Left colon (tissue), 2 donors: ENCODE measurements around the gene MYH2. TPM values are rescaled to one million over a fixed set of nuclear protein-coding genes. Genes with fewer than 3 reads are reported as not detected.
"Not testable (repeated sequence)": the region's sequence is repeated elsewhere in the genome, so short reads cannot be mapped to it uniquely, and the experiment has no call there.

ENCODE experiments used
- ATAC-seq: fragments of 200-7000 bp; cut with Tn5 transposase; one replicate; pipeline ENCODE4 v1.9.1; 2020; ENCODE audit warnings: mild to moderate bottlenecking, moderate library complexity
- DNase-seq, 2 donors: peaks; one replicate each; pipeline ENCODE4 v3.0.0-alpha.2; 2020
- intact Hi-C, 2 donors: fragments of 100-400 bp; cut with DNase I in 1 of 2; cut with micrococcal nuclease in 1 of 2; formaldehyde crosslinking; loops; one replicate each; pipeline versions ENCODE4 v1.11.2 to v1.14.0; 2022; cut with DNase I, micrococcal nuclease
- long read RNA-seq: library from polyadenylated mRNA; unstranded; transcript quantifications from one replicate; pipeline ENCODE4 v2.0.0, GENCODE V29; 2021
- total RNA-seq, 2 donors: library from RNA; stranded (reverse); fragmentation: NEBNext Ultra II Directional; extraction: Animal tissue kit (Norgen Biotek cat#: 25700); gene quantifications; one replicate each; pipeline ENCODE4 v1.2.1, GENCODE V29; 2021
- donor health status: DM: no; HTN: no; CAD: no.
- donor health status: DM: yes; HTN: yes; CAD: no.

MYH2 gene
- total RNA-seq = not detected
- long read RNA-seq = 0 reads

GRCh38 chr17:10549096-10549842 is at the start of gene MYH2:
Gene MYH2, minus strand, starts transcription at chr17:10549658. Its CDS starts 1,738 bp downstream, at chr17:10547920.
- DNase-seq = no peak
- ATAC-seq = no peak
- intact Hi-C loops = no loop called here

- no peak for ATAC-seq
- no peak for DNase-seq
- intact Hi-C loops = no loop called here
Measured at GRCh38 chr17:10598621-10599020, 49.2 kb upstream of the MYH2 start.

- ATAC-seq (no peak), DNase-seq (no peak)
- intact Hi-C loops = no loop called here
Measured at GRCh38 chr17:10589553-10590145, 40.2 kb upstream of the MYH2 start.

- DNase-seq (no peak), ATAC-seq (no peak)
- intact Hi-C loops = no loop called here
Measured at GRCh38 chr17:10585529-10585928, 36.1 kb upstream of the MYH2 start.

GRCh38 chr17:10583834-10584233 is 34.4 kb upstream of the MYH2 start:
- ATAC-seq (no peak), DNase-seq (no peak)
- intact Hi-C loops = no loop called here

- intact Hi-C loops = no loop called here
- no peak for ATAC-seq
- DNase-seq = no peak
Measured at GRCh38 chr17:10579270-10579669, 29.8 kb upstream of the MYH2 start.

- no peak for DNase-seq
- intact Hi-C loops = no loop called here
- no peak for ATAC-seq
Measured at GRCh38 chr17:10574324-10574723, 24.9 kb upstream of the MYH2 start.

- intact Hi-C loops = no loop called here
- DNase-seq = no peak
- no peak for ATAC-seq
Measured at GRCh38 chr17:10563991-10564660, 14.7 kb upstream of the MYH2 start.

GRCh38 chr17:10558049-10558448 is 8.6 kb upstream of the MYH2 start:
- DNase-seq (no peak), ATAC-seq (no peak)
- intact Hi-C loops = no loop called here

- ATAC-seq = no peak
- intact Hi-C loops = no loop called here
- DNase-seq = peak in 1 of 2 donors; percentile 4
Measured at GRCh38 chr17:10557422-10557821, 8.0 kb upstream of the MYH2 start.

- ATAC-seq (no peak), DNase-seq (no peak)
- intact Hi-C loops = no loop called here
Measured at GRCh38 chr17:10556301-10557005, 7.0 kb upstream of the MYH2 start.

GRCh38 chr17:10550014-10550413 is 556 bp upstream of the MYH2 start:
- intact Hi-C loops = no loop called here
- DNase-seq (no peak), ATAC-seq (no peak)

- intact Hi-C loops = no loop called here
- no peak for ATAC-seq
- DNase-seq = no peak
Measured at GRCh38 chr17:10547351-10547750, 2.1 kb downstream of the MYH2 start.

GRCh38 chr17:10543486-10543885 is 6.0 kb downstream of the MYH2 start:
- ATAC-seq, DNase-seq, intact Hi-C loops: not testable (repeated sequence)

GRCh38 chr17:10541179-10541578 is 8.3 kb downstream of the MYH2 start:
- intact Hi-C loops, ATAC-seq, DNase-seq: not testable (repeated sequence)

GRCh38 chr17:10532026-10532425 is 17.4 kb downstream of the MYH2 start:
- intact Hi-C loops = no loop called here
- ATAC-seq (no peak), DNase-seq (no peak)

GRCh38 chr17:10527419-10527818 is 22.0 kb downstream of the MYH2 start:
- ATAC-seq (no peak), DNase-seq (no peak)
- intact Hi-C loops = no loop called here

GRCh38 chr17:10526517-10526916 is 22.9 kb downstream of the MYH2 start:
- no peak for DNase-seq
- intact Hi-C loops = no loop called here
- no peak for ATAC-seq

- no peak for DNase-seq
- no peak for ATAC-seq
- intact Hi-C loops = no loop called here
Measured at GRCh38 chr17:10523064-10523463, 26.4 kb downstream of the MYH2 start.

GRCh38 chr17:10521949-10522348 is 27.5 kb downstream of the MYH2 start:
- no peak for ATAC-seq
- intact Hi-C loops = no loop called here

More at GRCh38 chr17:10521949-10522348, 27.5 kb downstream of the MYH2 start:
- DNase-seq = no peak
